SHP77 (cell line): ENCODE measurements around the gene TRIM50.
"Not testable (repeated sequence)": the region's sequence is repeated elsewhere in the genome, so short reads cannot be mapped to it uniquely, and the experiment has no call there.

Experiments
- DNase-seq, 2 experiments: peaks; one replicate each; lab custom pipeline; 2025; lab: John Stamatoyannopoulos, UW

The TRIM50 gene

DNA sequence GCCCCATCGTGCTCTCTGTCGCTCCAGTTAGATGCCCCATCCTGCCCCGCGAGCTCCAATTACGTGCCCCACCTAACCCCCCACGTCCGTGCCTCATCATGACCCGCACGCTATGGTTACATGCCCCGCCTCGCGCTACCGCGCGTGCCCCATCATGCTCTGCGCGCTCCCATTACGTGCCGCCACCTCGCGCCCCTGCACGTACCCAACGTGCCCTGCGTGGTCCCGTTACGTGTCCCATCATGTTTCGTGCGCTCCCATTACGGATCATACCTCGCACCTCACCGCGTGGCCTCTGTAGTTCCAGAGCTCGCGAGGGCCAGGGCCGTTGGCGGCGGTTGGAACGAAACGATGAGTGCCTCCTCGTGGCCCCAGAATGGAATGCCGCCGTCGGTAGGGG is at the start of gene TRIM50, which contains the start of gene FKBP6:
Gene TRIM50, minus strand, starts transcription at position 161 of the 400 bp plus-strand sequence. CDS start 3,295 bp downstream, outside the sequence.
Gene FKBP6, plus strand, starts transcription at position 240 of the 400 bp plus-strand sequence. CDS start 268 bp downstream, outside the sequence.
- DNase-seq: not testable (repeated sequence)

DNA sequence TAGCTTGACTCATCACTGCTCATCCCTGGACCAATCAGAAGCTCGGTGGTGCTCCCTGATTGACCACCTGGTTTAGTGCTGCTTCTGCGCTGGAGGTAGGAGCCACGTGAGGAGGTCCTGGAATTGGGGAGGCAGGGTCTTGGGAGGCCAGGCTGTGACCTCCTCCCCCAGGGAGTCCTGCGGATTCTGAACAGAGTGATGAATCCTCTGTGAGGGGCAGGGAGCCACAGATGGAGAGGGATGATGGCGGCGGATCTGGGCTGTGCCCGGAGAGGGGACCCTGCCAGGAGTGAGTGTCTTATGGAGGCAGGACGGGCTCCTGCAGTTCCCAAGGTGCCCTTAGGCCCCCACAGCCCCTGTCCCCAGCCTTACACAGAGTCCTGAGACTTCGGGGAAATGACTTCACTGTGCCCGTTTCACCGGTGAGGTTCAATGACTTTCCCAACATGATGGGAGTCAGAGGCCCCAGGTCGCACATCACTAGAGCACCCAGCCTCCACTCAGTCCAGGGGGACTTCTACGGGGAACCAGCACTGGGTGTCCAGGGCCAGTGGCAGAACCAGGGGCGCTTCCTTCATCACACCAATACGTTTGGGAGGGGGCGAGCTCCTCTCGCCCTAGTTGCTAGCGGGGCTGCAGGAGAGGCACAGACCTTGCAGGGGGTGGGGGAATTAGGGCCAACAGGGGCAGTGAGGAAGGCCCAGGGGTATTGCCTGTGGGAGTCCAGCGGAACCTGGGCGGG is 49.0 kb upstream of the TRIM50 start:
- DNase-seq: no peak

DNA sequence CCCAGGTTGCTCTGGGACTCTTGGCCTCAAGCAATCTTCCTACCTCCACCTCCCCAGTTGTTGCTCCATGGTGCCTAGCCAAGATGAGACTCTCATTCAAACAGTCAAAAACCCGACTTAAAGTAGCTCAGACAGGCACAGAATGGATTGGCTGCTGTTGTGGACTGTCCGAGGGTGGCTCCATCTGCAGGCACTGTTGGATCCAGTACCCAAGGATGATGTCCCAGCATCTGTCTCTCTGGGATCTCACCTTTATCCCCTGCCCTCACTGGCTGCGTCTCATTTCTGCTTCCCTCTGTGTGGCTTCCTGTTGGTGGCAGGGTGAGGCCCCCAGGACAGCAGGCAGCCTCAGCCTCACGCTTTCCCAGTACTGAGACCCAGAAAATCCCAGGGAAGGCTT is 48.4 kb upstream of the TRIM50 start:
- DNase-seq: not testable (repeated sequence)

DNA sequence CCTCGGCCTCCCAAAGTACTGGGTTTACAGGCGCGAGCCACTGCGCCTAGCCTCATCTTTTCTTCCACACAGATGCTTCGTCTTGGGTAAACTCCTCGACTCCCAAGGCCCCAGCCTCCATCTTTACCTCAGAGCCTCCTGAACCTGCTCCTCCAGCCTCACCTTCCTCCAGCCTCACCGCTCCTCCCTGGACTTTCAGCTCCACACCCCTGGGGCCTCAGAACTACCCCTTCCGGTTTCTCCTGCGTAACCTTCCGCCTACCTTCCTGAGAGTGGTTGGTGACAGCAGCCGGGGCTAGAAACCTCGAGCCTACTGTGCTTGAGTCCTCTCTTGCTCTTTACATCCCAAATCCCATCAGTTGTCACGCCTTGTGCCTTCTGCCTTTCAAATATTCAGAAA is 45.9 kb upstream of the TRIM50 start:
- no peak for DNase-seq

DNA sequence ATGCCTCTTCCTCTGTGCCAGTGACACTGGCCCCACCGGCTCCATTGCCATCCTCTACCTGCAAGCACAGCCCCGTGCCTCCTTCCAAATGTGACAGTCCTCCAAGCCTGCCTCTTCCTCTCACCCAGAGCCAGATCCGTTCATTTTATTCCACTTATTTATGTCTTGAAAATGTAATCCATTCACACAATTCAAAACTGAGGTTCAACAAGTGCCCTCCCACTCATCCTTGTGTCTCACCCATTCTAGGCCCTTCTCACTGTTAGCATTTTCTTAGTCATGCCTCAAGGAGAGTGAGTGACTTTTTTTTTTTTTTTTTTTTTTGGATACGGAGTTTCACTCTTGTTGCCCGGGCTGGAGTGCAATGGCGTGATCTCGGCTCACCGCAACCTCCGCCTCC is 41.7 kb upstream of the TRIM50 start:
- DNase-seq: no peak

DNA sequence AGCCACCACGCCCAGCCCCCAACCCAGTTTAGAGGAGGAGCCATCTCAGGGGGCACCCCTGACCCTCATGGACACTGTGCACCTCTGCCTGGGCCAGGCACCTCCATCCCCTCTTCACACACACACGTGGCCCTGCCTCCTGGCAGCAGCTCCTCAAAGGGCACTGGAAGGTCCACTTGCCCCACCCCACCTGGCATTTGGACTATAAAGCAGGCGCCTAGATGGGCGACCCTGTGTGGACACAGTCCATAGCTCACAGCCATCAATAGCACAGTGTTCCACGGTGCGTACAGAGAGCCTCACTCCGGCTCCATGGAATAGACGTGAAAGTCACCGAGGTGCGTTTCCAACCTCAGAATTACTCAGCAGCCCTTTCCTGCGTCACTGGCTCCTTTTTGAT is 41.1 kb upstream of the TRIM50 start:
- no peak for DNase-seq

DNA sequence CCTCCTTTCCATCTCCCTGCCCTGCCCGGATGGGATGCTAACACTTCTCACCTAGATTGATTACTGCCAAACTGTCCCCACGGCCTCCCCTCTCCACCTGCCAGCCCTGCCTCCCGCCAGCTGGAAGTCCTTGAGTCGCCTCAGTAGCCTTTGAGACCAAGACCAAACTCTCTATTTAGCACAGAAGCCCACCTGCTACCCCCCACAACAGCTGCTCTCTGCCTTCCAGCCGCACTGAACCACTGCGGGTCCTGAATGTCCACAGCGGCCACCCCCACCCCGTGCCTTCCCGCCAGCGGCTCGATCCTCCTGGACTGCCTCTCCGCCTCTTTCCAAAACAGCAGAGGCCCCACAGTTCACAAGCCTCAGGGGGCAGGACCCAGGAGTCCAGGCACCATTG is 39.1 kb upstream of the TRIM50 start:
- DNase-seq: peak; percentile 25 to 35

DNA sequence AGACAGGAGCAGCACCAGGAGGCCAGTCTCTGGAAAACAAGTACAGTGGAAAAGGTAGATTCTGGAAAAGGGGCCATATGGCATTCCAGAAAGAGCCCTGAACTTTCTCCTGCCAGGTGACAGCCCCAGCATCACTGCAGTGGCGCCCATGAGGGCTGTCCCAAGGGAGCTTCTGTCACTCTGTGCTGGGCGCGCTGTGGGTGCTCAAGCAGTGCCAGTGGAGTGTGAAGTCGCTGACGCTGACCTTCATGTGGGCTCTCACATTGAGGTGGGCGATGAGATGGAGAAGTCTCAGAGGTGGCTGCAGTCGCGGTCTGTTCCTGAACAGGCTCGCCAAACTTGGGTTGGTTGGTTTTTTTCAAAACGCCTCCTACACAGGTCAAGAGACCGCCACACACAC is 38.2 kb upstream of the TRIM50 start:
- DNase-seq: no peak

DNA sequence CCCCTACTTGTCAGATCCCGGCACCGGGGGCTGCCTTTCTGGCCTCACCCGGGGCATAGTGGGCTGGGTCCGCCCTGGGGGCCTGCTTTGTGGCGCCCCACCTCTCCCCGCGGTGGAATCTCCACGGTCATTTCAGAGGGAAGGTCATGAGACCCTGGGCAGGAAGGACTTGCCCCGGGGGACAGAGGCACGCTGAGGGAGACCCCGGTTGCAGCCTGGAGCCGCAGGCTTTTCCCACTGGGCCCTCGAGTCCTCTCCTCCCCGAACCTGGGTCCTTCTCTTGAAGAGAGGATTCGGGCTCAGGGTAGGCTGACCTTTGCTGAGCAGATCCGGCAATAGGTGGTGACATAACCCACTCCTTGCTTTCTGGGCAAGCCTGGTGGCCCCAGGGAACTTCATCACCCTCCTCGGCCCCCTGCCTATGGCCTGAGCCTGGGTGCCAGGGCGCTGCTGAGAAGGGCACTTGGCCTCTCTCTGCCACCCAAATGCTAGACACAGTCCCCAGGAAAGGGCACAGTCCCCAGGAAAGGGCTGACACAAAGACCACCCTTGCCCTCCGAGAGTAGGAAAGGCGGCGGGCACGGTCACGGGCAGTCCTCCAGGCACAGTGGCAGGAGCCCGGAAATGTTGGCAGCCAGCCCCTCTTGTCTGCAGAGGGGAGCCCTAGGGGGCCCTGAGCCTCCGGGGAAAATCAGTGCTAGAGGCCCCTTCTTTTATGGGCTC is 36.3 kb upstream of the TRIM50 start:
- no peak for DNase-seq

DNA sequence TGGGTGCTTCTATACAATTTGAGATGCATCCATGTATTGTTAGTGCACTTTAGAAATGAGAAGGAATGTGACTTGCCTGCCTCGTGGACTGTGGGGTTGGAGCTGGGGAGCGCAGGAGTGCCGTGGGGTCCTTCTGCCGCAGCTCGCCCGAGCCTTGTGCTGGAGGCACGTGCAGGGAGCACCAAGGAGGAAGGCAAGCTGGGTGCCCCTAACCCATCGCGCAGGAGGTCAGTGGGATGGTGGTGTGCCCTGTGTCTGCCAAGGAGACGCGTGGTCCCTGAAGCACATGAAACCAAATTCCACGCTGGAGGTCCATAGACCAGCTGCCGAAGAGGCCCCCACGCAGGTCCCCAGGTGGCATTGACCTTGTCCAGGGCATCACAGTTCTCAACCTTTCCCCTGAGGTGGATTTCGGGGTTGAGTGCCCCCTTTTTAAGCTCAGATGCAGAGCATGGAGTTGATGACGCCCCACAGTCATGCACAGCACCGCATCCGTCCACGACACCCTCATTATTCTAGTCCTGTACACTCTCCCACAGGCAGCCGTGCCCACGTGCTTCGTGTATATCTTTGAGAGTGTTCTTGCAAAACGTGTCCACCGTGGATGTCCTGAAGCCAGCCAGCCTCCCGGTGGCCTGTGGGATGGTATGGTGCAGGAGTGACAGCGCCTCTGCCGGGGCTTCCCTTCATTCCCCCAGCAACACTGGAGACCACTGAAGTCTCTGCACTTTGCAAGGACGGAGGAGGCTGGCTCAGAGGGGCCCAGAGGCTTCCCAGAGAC is 35.5 kb upstream of the TRIM50 start:
- DNase-seq: no peak

DNA sequence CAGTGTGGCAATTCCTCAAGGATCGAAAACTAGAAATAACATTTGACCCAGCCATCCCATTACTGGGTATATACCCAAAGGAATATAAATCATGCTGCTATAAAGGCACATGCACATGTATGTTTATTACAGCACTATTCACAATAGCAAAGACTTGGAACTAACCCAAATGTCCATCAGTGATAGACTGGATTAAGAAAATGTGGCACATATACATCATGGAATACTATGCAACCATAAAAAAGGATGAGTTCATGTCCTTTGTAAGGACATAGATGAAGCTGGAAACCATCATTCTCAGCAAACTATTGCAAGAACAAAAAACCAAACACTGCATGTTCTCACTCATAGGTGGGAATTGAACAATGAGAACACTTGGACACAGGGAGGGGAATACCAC is 32.7 kb upstream of the TRIM50 start:
- DNase-seq: not testable (repeated sequence)

DNA sequence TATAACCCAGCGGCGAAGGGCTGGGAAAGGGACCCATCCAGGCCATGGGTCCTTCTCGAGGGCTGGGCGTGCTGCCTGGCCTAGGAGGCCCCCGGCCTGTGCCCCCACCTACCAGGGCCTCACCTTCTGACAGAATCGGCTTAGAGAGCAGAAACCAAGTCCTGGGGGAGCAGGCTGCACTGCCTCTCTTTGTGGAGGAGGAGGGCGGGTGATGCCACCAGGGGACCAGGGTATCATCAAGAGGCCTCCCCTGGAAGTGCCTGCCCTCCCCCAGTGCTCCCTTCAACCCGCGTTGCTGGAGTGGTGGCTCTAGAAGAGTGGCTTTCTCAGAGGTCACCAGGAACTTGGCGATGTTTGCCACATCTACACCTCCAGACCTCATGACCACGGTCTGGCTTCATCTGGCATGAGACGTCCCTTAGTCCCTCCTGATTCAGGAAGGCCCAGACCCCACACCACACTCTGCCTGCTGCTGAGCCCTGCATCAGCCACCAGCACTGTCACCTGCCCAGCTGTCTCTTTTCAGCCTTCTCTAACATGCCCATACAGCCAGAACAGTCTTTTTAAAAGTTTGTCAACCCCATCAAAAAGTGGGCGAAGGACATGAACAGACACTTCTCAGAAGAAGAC is 32.0 kb upstream of the TRIM50 start:
- no peak for DNase-seq

DNA sequence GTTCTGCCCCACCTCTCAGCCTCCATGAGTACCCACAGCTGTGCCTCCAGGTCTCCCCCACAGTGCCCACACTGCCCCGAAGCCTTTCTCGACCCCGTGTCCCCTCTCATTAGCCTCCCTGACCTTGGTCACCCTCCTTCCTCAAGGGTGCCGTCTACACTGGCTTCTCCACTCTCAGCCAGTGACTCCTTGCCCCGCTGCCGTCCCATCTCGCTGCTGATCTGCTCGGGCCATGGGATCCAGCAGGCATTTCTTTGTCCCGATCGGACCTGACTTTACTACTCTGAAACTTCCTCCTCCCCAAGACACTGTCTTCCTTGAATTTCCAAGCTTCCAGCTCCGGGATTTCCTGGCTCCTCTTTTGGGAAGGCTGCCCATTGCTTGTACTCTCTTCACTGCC is 31.4 kb upstream of the TRIM50 start:
- no peak for DNase-seq

DNA sequence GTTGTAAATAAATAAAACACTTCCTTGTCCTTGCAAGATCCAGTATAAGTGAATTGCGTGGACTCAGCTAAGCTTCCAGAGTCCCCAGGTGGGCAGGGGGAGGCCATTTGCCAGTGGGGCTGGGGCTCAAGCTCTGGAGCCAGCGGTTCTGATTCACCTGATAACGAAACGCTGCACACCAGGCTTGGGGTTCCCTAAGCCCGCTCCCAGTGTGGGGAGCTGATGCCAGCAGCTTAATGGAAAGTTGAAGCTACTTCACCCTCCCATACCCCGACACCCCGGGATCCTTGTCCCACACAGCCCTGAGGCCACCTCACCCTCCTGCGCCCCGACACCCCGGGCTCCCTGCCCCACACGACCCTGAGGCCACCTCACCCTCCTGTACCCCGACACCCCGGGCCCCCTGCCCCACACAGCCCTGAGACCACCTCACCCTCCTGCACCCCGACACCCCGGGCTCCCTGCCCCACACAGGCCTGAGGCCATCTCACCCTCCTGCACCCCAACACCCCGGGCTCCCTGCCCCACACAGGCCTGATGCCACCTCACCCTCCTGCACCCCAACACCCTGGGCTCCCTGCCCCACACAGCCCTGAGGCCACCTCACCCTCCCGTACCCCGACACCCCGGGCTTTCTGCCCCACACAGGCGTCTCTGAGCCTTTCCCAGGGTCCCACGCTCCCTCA is 30.9 kb upstream of the TRIM50 start:
- no peak for DNase-seq

DNA sequence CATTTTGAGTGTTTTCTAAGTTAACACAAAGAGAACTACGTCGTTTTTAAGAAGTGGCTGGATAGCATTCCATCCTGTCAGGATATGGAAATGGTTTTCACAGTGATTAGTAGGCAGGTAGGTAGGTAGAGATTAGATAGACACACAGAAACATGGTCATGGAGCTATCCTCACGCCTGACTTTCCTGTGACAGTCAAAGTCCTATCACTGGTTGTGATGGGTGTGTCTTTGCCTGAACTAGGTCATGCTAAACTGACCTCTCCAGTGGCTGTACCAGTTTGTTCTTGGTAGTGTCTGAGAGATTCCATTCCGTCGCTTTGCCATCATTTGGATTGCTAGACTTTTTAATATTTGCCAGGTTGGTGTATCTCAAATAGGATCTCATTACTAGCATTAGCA is 28.3 kb upstream of the TRIM50 start:
- DNase-seq: no peak

DNA sequence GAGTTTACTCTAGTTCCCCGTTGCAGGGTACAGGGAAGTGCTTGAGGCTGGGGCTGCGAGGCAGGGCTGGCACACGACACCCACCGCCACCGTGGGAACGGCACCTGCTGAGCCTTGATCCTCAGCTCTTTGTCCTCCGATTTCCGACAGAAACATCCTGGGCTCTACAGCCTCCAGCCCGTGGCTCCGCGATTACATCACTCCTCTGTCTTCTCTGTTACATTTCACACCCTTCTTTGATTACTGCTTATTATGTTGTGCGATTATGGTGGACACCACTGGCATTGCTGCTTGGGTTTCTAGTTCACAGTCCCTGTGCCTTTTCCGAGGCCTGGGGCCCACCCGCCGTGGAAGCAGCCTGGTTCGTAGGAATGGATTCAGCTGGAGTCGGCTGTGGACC is 26.9 kb upstream of the TRIM50 start:
- no peak for DNase-seq

DNA sequence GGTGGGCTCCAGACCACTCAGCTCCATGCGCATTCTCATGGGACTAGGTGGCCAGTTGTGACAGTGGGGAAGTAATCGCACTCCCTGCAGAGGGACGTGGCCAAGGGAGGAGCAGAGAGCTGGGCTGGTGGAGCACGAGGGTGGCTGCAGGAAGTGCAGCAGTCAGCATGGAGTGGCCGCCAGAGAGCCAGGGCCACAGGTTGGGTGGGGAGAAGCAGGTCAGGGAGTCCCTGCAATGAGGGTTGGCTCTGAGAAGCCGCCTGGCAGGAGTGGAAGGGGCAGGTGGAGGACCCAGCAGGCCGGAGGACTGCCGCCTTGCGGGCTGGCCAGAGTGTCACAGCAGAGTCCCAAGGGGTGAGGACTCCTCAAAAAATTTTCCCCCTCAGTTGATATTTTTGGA is 26.3 kb upstream of the TRIM50 start:
- DNase-seq: no peak

DNA sequence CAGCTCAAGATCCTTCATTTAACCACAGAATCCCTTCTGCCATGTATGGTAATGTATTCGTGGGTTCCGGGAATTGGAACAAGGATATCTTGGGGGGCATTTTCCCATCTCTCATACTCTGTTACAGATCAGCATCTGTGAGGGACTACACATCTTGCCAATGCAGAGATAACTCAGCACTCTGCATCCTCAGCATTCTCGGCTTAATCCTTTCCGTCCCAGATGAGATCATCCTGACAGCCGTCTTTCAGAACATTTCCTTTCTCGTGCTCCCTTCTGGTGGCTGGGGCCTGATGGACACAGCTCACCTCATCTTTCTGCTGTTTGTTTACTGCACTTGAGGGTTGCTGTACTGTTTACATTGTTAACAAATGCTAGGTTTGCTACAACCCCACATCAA is 25.4 kb upstream of the TRIM50 start:
- no peak for DNase-seq

DNA sequence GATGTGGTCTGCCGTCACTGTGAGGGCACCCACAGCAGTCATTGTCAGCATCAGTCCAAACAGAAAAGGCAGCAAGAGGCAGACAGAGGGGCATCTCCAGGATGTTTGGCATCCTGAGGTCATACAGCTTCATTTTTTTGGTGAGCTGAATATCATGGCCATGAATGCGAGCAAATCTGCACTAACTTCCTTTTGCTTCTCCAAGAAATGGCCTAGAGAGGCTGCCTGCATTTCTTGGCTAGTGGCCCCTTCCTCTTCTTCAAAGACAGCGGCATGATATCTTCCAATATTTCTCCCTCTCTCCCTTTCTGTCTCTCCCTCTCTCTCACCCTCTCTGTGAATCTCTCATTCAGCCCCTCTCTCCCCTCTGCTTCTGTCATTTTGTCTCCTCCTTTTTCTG is 24.9 kb upstream of the TRIM50 start:
- no peak for DNase-seq

DNA sequence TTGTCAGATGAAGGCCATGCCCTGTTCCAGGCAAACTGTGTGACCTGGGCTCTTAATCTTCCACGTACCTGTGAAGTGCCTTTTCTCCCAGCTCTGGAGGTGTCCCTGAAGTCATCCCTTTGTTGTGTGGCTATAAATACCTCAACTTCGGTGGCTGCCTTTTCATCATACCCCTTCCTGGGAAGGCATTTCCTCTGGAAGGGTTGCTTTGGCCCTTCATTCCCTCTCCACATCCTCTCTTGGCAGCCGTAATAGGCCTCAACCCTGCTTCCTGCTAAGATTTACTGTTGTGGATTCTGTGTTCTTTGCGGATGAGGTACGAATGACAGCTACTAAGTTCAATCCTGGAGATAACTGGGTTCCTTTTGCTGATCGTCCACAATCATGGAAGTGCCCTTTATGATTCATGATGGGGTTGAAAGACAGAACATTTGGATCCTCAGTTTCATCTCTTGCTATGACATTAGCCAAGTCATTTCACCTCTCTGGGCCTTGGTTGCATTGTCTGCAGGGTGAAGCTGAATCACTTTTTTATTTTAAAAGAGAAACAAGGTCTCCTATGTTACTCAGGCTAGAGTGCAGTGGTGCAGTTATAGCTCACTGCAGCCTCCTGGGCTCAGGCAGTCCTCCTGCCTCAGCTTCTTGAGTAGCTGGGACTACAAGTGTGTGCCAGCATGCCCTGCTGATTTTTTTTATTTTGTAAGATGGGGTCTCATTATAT is 23.7 kb upstream of the TRIM50 start:
- no peak for DNase-seq
